AG04449 (cell line): Measurements from ENCODE around the gene SETD4.

Experiments
- CTCF ChIA-PET: fragments of 350-600 bp; formaldehyde crosslinking; extraction: SDS; loops from one replicate; lab custom pipeline; 2021; ENCODE audit warnings: antibody characterized with exemption; lab: Yijun Ruan, JAX
- POLR2A ChIA-PET: fragments of 400-600, 350-600 bp; formaldehyde crosslinking; extraction: SDS; loops from one replicate; lab custom pipeline; 2020; ENCODE audit warnings: antibody characterized with exemption, inconsistent platforms; lab: Yijun Ruan, JAX
- DNase-seq: peaks from one replicate; pipeline ENCODE4 v3.0.0-alpha.2; 2010; ENCODE audit warnings: low read depth, low spot score
- H3K4me3 ChIP-seq: 2 replicates; pipeline ENCODE4 v1.5.1; 2011; ENCODE audit warnings: low read depth, mild to moderate bottlenecking, control low read depth, low read length
- CTCF ChIP-seq: IDR thresholded peaks from one replicate; pipeline ENCODE4 v1.5.1; 2011; ENCODE audit warnings: mild to moderate bottlenecking, moderate library complexity, low read length, control low read depth, inconsistent platforms; ENCODE audit not compliant: insufficient read depth; ENCODE audit errors: missing control alignments

The SETD4 gene

GRCh38 chr21:35996217-35996616 lies 64.1 kb downstream of the SETD4 start:
- H3K4me3 ChIP-seq, result no peak overlapping the region
- ChIA-PET CTCF (no interaction called here), POLR2A (no interaction called here)
- DNase-seq, result no peak
- no peak for TF ChIP-seq CTCF

- DNase-seq, result no peak
- no peak overlapping the region for H3K4me3 ChIP-seq
- POLR2A ChIA-PET, result no interaction called here
- no peak for TF ChIP-seq CTCF
- CTCF ChIA-PET, result no interaction called here
Measured at GRCh38 chr21:35995522-35996088, 64.7 kb downstream of the SETD4 start.

- TF ChIP-seq CTCF, result no peak
- H3K4me3 ChIP-seq, result no peak overlapping the region
- ChIA-PET POLR2A (no interaction called here), CTCF (no interaction called here)
- DNase-seq, result no peak
Measured at GRCh38 chr21:35994613-35995012, 65.7 kb downstream of the SETD4 start.

GRCh38 chr21:35993875-35994490 lies 66.3 kb downstream of the SETD4 start:
- POLR2A ChIA-PET, result no interaction called here
- DNase-seq, result no peak
- CTCF ChIA-PET, result no interaction called here

GRCh38 chr21:35991131-35991530 lies 69.2 kb downstream of the SETD4 start:
- DNase-seq, result no peak
- POLR2A ChIA-PET, result no interaction called here
- CTCF ChIA-PET, result no interaction called here
- TF ChIP-seq CTCF, result no peak
- no peak overlapping the region for H3K4me3 ChIP-seq

More at GRCh38 chr21:35993875-35994490, 66.3 kb downstream of the SETD4 start:
- H3K4me3 ChIP-seq, result no peak overlapping the region
- TF ChIP-seq CTCF, result no peak

- no peak for TF ChIP-seq CTCF
- POLR2A ChIA-PET, result no interaction called here
- DNase-seq, result no peak
- H3K4me3 ChIP-seq, result no peak overlapping the region
- CTCF ChIA-PET, result no interaction called here
Measured at GRCh38 chr21:35990609-35991008, 69.7 kb downstream of the SETD4 start.
